OCI-LY7 (cell line): ENCODE data around the gene FAM3C. TPM values are rescaled to one million over a fixed set of nuclear protein-coding genes. Genes with fewer than 3 reads are reported as not detected.
A peak's percentile ranks its signal among the peaks of the same experiment; 100 is the strongest.

Experiments
- BruUV-seq: library from RNA; stranded (reverse); fragments of 400-500 nt; replicated peaks from 2 replicates; lab custom pipeline; 2021; lab: Mats Ljungman, UMichigan
- CTCF ChIA-PET: fragments of 300-600 bp; sonication (Branson Sonifier 250); formaldehyde crosslinking; loops from one replicate; lab custom pipeline; 2022; ENCODE audit warnings: antibody characterized with exemption; ENCODE audit not compliant: unreplicated experiment; lab: Charles Lee
- POLR2A ChIA-PET: fragments of 300-600 bp; sonication (Branson Sonifier 250); formaldehyde crosslinking; loops from one replicate; lab custom pipeline; 2022; ENCODE audit warnings: antibody characterized with exemption; lab: Charles Lee
- DNase-seq: peaks from one replicate; pipeline ENCODE4 v3.0.0-alpha.2; 2015; ENCODE audit warnings: low spot score
- H2AFZ ChIP-seq: fragments of 200-600 bp; sonication (generic), shearing (Covaris generic); 2 replicates; pipeline ENCODE4 v1.6.1; 2014; ENCODE audit warnings: mild to moderate bottlenecking, antibody characterized with exemption, low read length, moderate library complexity
- H3K27ac ChIP-seq: fragments of 200-600 bp; sonication (generic); 2 replicates; pipeline ENCODE4 v1.5.1; 2014; ENCODE audit warnings: mixed run types, low read depth, mild to moderate bottlenecking, moderate library complexity, low read length, inconsistent platforms; ENCODE audit not compliant: poor library complexity, severe bottlenecking
- H3K36me3 ChIP-seq: fragments of 200-600 bp; sonication (generic); 2 replicates; pipeline ENCODE4 v1.6.1; 2014; ENCODE audit warnings: mild to moderate bottlenecking, antibody characterized with exemption, low read length, moderate library complexity, mixed read lengths; ENCODE audit not compliant: insufficient read depth
- H3K4me1 ChIP-seq: fragments of 200-600 bp; sonication (generic); 2 replicates; pipeline ENCODE4 v1.5.1; 2014; ENCODE audit warnings: mild to moderate bottlenecking, low read length; ENCODE audit not compliant: insufficient read depth, poor library complexity, severe bottlenecking
- H3K4me2 ChIP-seq: fragments of 200-600 bp; sonication (generic); 2 replicates; pipeline ENCODE4 v1.6.1; 2014; ENCODE audit warnings: mild to moderate bottlenecking, low read length
- H3K4me3 ChIP-seq: fragments of 200-600 bp; sonication (generic); 2 replicates; pipeline ENCODE4 v1.5.1; 2014; ENCODE audit warnings: mild to moderate bottlenecking, low read depth, low read length; ENCODE audit not compliant: poor library complexity, severe bottlenecking
- H3K79me2 ChIP-seq: fragments of 200-600 bp; sonication (generic); 2 replicates; pipeline ENCODE4 v1.6.1; 2016; ENCODE audit warnings: low read depth, mild to moderate bottlenecking, low read length, moderate library complexity, mixed read lengths; ENCODE audit not compliant: insufficient read depth
- H3K9me2 ChIP-seq: fragments of 200-600 bp; sonication (generic); 2 replicates; pipeline ENCODE4 v1.6.1; 2016; ENCODE audit warnings: mild to moderate bottlenecking, low read length, mixed read lengths; ENCODE audit not compliant: insufficient read depth
- H3K9me3 ChIP-seq: fragments of 200-600 bp; sonication (generic); 2 replicates; pipeline ENCODE4 v1.6.1; 2014; ENCODE audit warnings: mild to moderate bottlenecking, mixed run types, low read length, mixed read lengths
- H4K20me1 ChIP-seq: fragments of 200-600 bp; sonication (generic); 2 replicates; pipeline ENCODE4 v1.6.1; 2014; ENCODE audit warnings: mild to moderate bottlenecking, antibody characterized with exemption, low read length, moderate library complexity, mixed read lengths; ENCODE audit not compliant: insufficient read depth
- CTCF ChIP-seq: fragments of 200-600 bp; sonication (generic); conservative IDR thresholded peaks from 2 replicates; pipeline ENCODE4 v1.5.1; 2014; ENCODE audit warnings: mild to moderate bottlenecking, antibody characterized with exemption, low read length, moderate library complexity, mixed read lengths
- EZH2phosphoT487 ChIP-seq: fragments of 200-600 bp; sonication (generic); IDR thresholded peaks from 2 replicates; pipeline ENCODE4 v1.6.1; 2018; ENCODE audit warnings: low read depth, borderline replicate concordance, mild to moderate bottlenecking, mixed run types, antibody characterized with exemption, low read length, moderate library complexity, mixed read lengths
- intact Hi-C: fragments of 100-400 bp; cut with micrococcal nuclease; formaldehyde crosslinking; loops from one replicate; pipeline ENCODE4 v1.10.0; 2022; ENCODE audit not compliant: unreplicated experiment
- total RNA-seq, 2 experiments: library from RNA; depleted of rRNA in 1 of 2; stranded (reverse); fragments of >200 nt in 1 of 2; shearing (Covaris generic) in 1 of 2; gene quantifications; 2 replicates each; pipeline ENCODE4 v1.2.3, GENCODE V29; 2014 to 2022

The FAM3C gene
- total RNA-seq, 2 experiments from 2014 or later, result 18.1 to 27.6 TPM

GRCh38 chr7:121379930-121380329 lies 16.2 kb downstream of the FAM3C start:
- intact Hi-C loops, result no loop called here
- Histone ChIP-seq H3K36me3 (peaks cover 57% of the 10 kb centered on the region), H2AFZ (no peak overlapping the region), H3K4me3 (no peak overlapping the region), H3K79me2 (peaks cover 26% of the 10 kb centered on the region), H4K20me1 (peaks cover 10% of the 10 kb centered on the region; the same call in 1 of the 2 replicates), H3K4me1 (peaks cover 50% of the 10 kb centered on the region), H3K4me2 (no peak overlapping the region), H3K9me2 (no peaks in the 10 kb centered on the region), H3K27ac (no peak overlapping the region), H3K9me3 (no peaks in the 10 kb centered on the region)
- TF ChIP-seq CTCF, result no peak
- no peak for TF ChIP-seq EZH2phosphoT487
- CTCF ChIA-PET, result interaction anchor here (0.8 kb wide), 1 partner anchor 16 kb away, joined by 3 read pairs; the partner anchor contains the start of gene FAM3C
- DNase-seq, result no peak
- POLR2A ChIA-PET, result interaction anchor here (0.6 to 1.4 kb wide), 8 partner anchors 9 to 61 kb away, joined by 3 to 10 read pairs (median 4); partner anchors contain the start of gene FAM3C
- BruUV-seq, result no TSS peak

- DNase-seq, result no peak
- peaks cover 75% of the 10 kb centered on the region for H3K36me3 ChIP-seq
- H3K9me2 ChIP-seq, result no peaks in the 10 kb centered on the region
- peak overlapping the region; percentile 3 for H3K27ac ChIP-seq
- H3K4me1 ChIP-seq, result peaks cover 37% of the 10 kb centered on the region
- no peak overlapping the region for H2AFZ ChIP-seq
- TF ChIP-seq CTCF, result no peak
- TF ChIP-seq EZH2phosphoT487, result no peak
- H3K79me2 ChIP-seq, result 0 out of 2 replicates have a peak, but pooled peaks cover under 1% of the 10 kb centered on the region
- intact Hi-C loops, result no loop called here
- CTCF ChIA-PET, result no interaction called here
- H3K9me3 ChIP-seq, result no peaks in the 10 kb centered on the region
- H4K20me1 ChIP-seq, result no peaks in the 10 kb centered on the region
- no TSS peak for BruUV-seq
- POLR2A ChIA-PET, result interaction anchor here (3.7 kb wide), 1 partner anchor 11 kb away, joined by 20 read pairs; no protein-coding TSS in a partner anchor
- no peak overlapping the region for H3K4me3 ChIP-seq
- 0 out of 2 replicates have a peak overlapping the region, but pooled peaks have one; percentile 8 for H3K4me2 ChIP-seq
These were observed 19.1 kb downstream of the FAM3C start for GRCh38 chr7:121376979-121377378.

GRCh38 chr7:121373177-121373576 lies 22.9 kb downstream of the FAM3C start:
- peaks cover 74% of the 10 kb centered on the region for H3K36me3 ChIP-seq
- TF ChIP-seq EZH2phosphoT487, result no peak
- TF ChIP-seq CTCF, result peak; percentile 59
- H3K4me3 ChIP-seq, result no peak overlapping the region
- ChIA-PET CTCF (interaction anchor here (1.2 kb wide), 1 partner anchor 23 kb away, joined by 4 read pairs; no protein-coding TSS in a partner anchor), POLR2A (interaction anchor here (1.0 to 2.7 kb wide), 10 partner anchors 9 to 197 kb away, joined by 3 to 21 read pairs (median 4); partner anchors contain the start of gene FAM3C)
- no TSS peak for BruUV-seq
- H3K9me3 ChIP-seq, result no peaks in the 10 kb centered on the region
- DNase-seq, result peak; percentile 33
- H3K4me1 ChIP-seq, result peaks cover 37% of the 10 kb centered on the region
- no peak overlapping the region; the same call in 1 of the 2 replicates for H2AFZ ChIP-seq
- H3K79me2 ChIP-seq, result 0 out of 2 replicates have a peak, but pooled peaks cover 3% of the 10 kb centered on the region
- H3K4me2 ChIP-seq, result peak overlapping the region; percentile 66
- H4K20me1 ChIP-seq, result no peaks in the 10 kb centered on the region
- peak overlapping the region; percentile 52 for H3K27ac ChIP-seq
- H3K9me2 ChIP-seq, result no peaks in the 10 kb centered on the region
- intact Hi-C loops, result loop anchor here (2.0 kb wide), 1 partner anchor 24 kb away; the partner anchor contains the start of gene FAM3C
